ENCODE data around the gene UBE3A.
A peak's percentile ranks its signal among the peaks of the same experiment; 100 is the strongest.

The UBE3A gene

DNA sequence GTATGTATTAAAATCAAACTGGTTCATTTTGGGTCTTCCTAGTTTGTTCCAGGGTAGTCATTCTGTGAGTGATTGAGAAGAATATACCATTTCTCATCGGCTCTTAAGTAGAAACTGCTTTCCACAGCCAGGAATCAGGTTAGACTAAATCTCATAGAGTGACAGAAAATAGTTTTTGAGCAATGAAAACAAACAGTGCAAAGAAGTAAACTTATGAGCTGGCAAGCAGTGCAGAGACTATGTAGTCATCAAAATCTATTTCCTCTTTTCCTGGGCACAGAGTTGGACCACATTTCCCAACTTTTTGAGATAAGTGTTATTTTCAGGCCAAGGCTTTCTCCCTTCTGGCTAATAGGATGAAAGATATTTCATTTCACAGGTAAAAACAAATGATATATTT is 66.5 kb downstream of the UBE3A start:
- H3K4me3 ChIP-seq (ENCODE audit: low read depth, low read length) = no peak overlapping the region
- TF ChIP-seq, protein P1, sequence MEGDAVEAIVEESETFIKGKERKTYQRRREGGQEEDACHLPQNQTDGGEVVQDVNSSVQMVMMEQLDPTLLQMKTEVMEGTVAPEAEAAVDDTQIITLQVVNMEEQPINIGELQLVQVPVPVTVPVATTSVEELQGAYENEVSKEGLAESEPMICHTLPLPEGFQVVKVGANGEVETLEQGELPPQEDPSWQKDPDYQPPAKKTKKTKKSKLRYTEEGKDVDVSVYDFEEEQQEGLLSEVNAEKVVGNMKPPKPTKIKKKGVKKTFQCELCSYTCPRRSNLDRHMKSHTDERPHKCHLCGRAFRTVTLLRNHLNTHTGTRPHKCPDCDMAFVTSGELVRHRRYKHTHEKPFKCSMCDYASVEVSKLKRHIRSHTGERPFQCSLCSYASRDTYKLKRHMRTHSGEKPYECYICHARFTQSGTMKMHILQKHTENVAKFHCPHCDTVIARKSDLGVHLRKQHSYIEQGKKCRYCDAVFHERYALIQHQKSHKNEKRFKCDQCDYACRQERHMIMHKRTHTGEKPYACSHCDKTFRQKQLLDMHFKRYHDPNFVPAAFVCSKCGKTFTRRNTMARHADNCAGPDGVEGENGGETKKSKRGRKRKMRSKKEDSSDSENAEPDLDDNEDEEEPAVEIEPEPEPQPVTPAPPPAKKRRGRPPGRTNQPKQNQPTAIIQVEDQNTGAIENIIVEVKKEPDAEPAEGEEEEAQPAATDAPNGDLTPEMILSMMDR (IDR thresholded peaks at IDR 0.05; ENCODE audit: low read depth, low read length, missing control alignments) = no peak
- DNase-seq (ENCODE audit: low read depth) = no peak
- in situ Hi-C loops (cut with HindIII; ENCODE audit: low sequenced_read_pairs) = no loop called here

DNA sequence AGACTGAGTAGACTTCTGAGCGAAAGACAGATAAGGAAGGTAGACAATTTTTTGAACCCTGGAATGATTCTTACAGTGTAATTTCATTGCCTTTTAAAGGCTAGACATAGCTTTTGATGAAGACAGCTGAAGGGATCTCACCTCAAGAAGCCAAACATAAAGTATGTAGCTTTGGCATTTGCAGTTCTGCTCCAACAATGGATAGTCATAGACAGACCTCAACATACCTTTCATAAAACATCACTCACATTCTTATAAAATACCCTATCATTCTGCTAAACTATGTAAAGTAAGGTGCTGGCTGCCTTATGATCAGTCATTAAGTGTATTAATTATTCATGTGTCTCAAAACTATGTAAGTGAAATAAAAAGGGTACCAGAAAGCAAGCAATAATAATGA is 70.0 kb downstream of the UBE3A start:
- TF ChIP-seq, protein P1 (IDR thresholded peaks at IDR 0.05; ENCODE audit: low read depth, low read length, missing control alignments) = no peak
- DNase-seq (ENCODE audit: low read depth) = no peak
- no peak overlapping the region for H3K4me3 ChIP-seq (ENCODE audit: low read depth, low read length)
- in situ Hi-C loops (cut with HindIII; ENCODE audit: low sequenced_read_pairs) = no loop called here

DNA sequence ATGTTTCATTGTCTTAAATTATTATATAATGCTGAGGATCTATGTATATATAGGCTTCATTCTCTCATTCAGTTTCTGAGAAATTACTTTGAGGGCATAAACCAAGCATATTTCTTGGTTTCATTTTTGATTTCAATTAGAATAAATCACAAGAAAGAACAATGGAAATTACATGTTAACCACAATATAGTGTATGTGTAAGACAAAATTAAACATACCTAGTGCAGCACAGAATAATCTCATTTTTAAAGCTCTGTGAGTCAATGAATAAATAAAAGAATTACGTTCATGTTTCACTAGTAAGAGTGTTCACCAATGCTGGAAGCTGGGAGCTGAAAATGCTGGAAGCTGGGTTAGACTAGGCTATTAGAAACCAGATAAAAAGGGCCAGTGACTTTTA is 72.8 kb downstream of the UBE3A start:
- TF ChIP-seq, protein P1 (IDR thresholded peaks at IDR 0.05; ENCODE audit: low read depth, low read length, missing control alignments) = no peak
- in situ Hi-C loops (cut with HindIII; ENCODE audit: low sequenced_read_pairs) = no loop called here
- no peak overlapping the region for H3K4me3 ChIP-seq (ENCODE audit: low read depth, low read length)
- DNase-seq (ENCODE audit: low read depth) = no peak

DNA sequence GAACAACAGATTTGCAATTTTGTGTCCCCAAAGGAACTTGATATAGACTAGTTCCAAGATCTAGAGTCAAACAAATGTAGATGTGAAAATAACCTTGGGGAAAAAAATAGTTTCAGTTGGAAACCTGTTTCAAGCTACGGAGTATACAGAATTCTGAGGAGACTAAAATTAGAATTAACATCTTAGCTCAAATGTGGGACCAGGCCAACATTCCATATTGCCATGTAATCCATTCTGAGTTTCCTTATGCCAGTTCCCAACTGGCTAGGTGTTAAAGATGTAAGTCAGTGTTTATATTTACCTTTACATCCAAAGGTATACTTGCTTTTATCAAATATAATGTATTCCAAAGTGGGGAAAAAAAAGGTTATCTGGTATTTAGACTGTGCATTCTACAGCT is 76.3 kb downstream of the UBE3A start:
- no peak overlapping the region for H3K4me3 ChIP-seq (ENCODE audit: low read depth, low read length)
- in situ Hi-C loops (cut with HindIII; ENCODE audit: low sequenced_read_pairs) = no loop called here
- TF ChIP-seq, protein P1 (IDR thresholded peaks at IDR 0.05; ENCODE audit: low read depth, low read length, missing control alignments) = no peak
- no peak for DNase-seq (ENCODE audit: low read depth)

DNA sequence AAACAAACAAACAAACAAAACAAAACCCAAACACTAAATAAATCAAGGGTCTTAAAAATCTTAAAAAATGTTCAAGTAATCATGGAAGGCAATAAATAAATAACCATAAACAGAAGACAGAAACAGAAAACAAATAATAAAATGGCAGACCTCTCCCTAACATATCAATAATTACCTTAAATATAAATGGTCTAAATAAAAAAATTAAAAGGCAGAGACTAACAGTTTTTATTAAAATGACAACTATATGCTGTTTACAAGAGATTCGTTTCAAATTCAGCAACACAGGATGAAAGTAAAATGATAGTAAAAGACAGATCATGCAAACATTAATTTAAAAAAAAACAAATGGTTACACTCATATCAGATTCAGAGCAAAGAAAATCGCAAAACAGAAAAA is 91.1 kb downstream of the UBE3A start:
- DNase-seq (ENCODE audit: low read depth) = no peak
- no peak overlapping the region for H3K4me3 ChIP-seq (ENCODE audit: low read depth, low read length)
- TF ChIP-seq, protein P1 (IDR thresholded peaks at IDR 0.05; ENCODE audit: low read depth, low read length, missing control alignments) = no peak
- in situ Hi-C loops (cut with HindIII; ENCODE audit: low sequenced_read_pairs) = no loop called here

DNA sequence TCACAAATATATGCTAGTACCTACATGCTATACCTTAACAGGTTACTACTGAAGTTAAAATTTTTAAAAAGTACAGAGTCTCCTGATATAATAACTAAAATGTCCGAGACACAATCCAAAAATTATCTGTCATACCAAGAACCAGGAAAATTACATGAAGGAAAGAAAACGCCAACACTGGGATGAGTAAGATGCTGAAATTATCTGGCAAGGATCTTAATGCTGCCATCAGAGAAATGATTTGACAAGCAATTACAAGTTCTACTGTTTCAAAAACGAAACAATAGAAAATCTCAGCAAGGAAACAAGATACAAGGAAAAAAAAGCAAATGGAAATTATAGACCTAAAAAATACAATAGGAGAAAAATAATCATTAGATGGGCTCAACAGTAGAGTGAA is 92.5 kb downstream of the UBE3A start:
- no peak for DNase-seq (ENCODE audit: low read depth)
- in situ Hi-C loops (cut with HindIII; ENCODE audit: low sequenced_read_pairs) = no loop called here
- TF ChIP-seq, protein P1 (IDR thresholded peaks at IDR 0.05; ENCODE audit: low read depth, low read length, missing control alignments) = no peak
- no peak overlapping the region for H3K4me3 ChIP-seq (ENCODE audit: low read depth, low read length)

DNA sequence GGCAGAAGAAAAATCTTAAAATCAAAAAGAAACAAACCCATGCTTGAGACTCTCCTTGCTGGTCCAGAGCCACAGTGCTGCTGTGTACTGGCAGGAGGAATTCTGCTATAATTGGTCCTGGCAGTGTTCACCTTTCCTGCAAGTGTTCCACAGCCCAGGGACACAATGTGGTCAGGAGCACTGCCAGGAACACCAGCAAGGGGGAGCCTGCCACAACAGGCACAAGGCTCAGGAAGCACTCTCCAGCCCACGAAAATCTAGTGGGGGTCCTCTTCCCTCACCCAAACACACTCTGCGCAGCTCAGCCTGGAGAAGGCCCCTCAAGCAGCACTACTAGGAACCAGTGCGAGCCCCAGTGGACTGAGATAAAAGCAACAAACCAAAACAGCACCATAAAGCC is 92.9 kb downstream of the UBE3A start:
- in situ Hi-C loops (cut with HindIII; ENCODE audit: low sequenced_read_pairs) = no loop called here
- no peak overlapping the region for H3K4me3 ChIP-seq (ENCODE audit: low read depth, low read length)
- TF ChIP-seq, protein P1 (IDR thresholded peaks at IDR 0.05; ENCODE audit: low read depth, low read length, missing control alignments) = peak; percentile 38
- DNase-seq (ENCODE audit: low read depth) = peak; percentile 78
